K562 (cell line): Measurements from ENCODE around the gene TNFAIP6. TPM values are rescaled to one million over a fixed set of nuclear protein-coding genes. Genes with fewer than 3 reads are reported as not detected.

ENCODE experiments used
- BMI1 ChIP-seq: fragments of 150-350 bp; IDR thresholded peaks from 2 replicates; pipeline ENCODE4 v1.6.1; 2014; ENCODE audit warnings: low read length
- DEAF1 ChIP-seq: fragments of 450-650 bp; formaldehyde crosslinking; IDR thresholded peaks from 2 replicates; pipeline ENCODE4 v1.4.0; 2020; ENCODE audit warnings: mild to moderate bottlenecking, moderate library complexity
- DIDO1 ChIP-seq: fragments of 450-650 bp; IDR thresholded peaks from 2 replicates; pipeline ENCODE4 v1.6.1; 2016; ENCODE audit warnings: low read depth, missing biosample characterization, missing genetic modification characterization
- FOSL1 ChIP-seq: fragments of 200-800 bp; sonication (Bioruptor generic); conservative IDR thresholded peaks from 2 replicates; pipeline ENCODE4 v1.6.1; 2016; ENCODE audit warnings: missing genetic modification characterization, missing compliant biosample characterization
- MLX ChIP-seq, 2 experiments: fragments of 450-650 bp in 1 of 2; sonication (generic) in 1 of 2; formaldehyde crosslinking; conservative IDR thresholded peaks; 2 replicates each; pipeline versions ENCODE4 v1.4.0 to v1.8.1; 2020 to 2022; ENCODE audit warnings: mild to moderate bottlenecking in 1 of 2, missing genetic modification reagents in 1 of 2
- NCOR1 ChIP-seq: fragments of 450-650 bp; IDR thresholded peaks from 2 replicates; pipeline ENCODE4 v1.6.1; 2016; ENCODE audit warnings: mild to moderate bottlenecking, moderate library complexity
- PHTF2 ChIP-seq: fragments of 250-450 bp; sonication (Bioruptor Pico); IDR thresholded peaks from 2 replicates; pipeline ENCODE4 v1.5.0; 2021; ENCODE audit warnings: mild to moderate bottlenecking
- PRPF4 ChIP-seq: fragments of 200-400 bp; formaldehyde crosslinking; IDR thresholded peaks from one replicate; pipeline ENCODE4 v1.6.1; 2017; ENCODE audit warnings: low read length, low read depth, mild to moderate bottlenecking; ENCODE audit not compliant: insufficient read depth, poor library complexity, severe bottlenecking
- RAD51 ChIP-seq: fragments of 450-650 bp; IDR thresholded peaks from 2 replicates; pipeline ENCODE4 v1.7.1; 2016; ENCODE audit warnings: low read depth, mild to moderate bottlenecking, borderline replicate concordance
- SFPQ ChIP-seq: fragments of 200-400 bp; formaldehyde crosslinking; IDR thresholded peaks from 2 replicates; pipeline ENCODE4 v1.6.1; 2017; ENCODE audit warnings: mild to moderate bottlenecking, low read depth, low read length, moderate library complexity
- SMARCE1 ChIP-seq: fragments of 450-650 bp; IDR thresholded peaks from 2 replicates; pipeline ENCODE4 v1.7.1; 2016; ENCODE audit warnings: mild to moderate bottlenecking
- TCF15 ChIP-seq: fragments of 250-450 bp; sonication (Bioruptor Pico); IDR thresholded peaks from 2 replicates; pipeline ENCODE4 v1.8.0; 2022; ENCODE audit warnings: moderate library complexity, mild to moderate bottlenecking, inconsistent platforms
- TFE3 ChIP-seq: fragments of 450-650 bp; formaldehyde crosslinking; IDR thresholded peaks from 2 replicates; pipeline ENCODE4 v1.4.0; 2020; ENCODE audit warnings: mild to moderate bottlenecking, mixed read lengths
- THRA ChIP-seq: fragments of 450-650 bp; IDR thresholded peaks from 2 replicates; pipeline ENCODE4 v1.6.1; 2017; ENCODE audit warnings: mild to moderate bottlenecking, moderate library complexity
- THRAP3 ChIP-seq: fragments of 450-650 bp; IDR thresholded peaks from 2 replicates; pipeline ENCODE4 v1.6.1; 2016; ENCODE audit warnings: mild to moderate bottlenecking, inconsistent platforms, borderline replicate concordance
- ZC3H4 ChIP-seq: sonication (generic); formaldehyde crosslinking; IDR thresholded peaks from 2 replicates; pipeline ENCODE4 v1.9.0; 2021; ENCODE audit warnings: missing genetic modification reagents, borderline replicate concordance
- ZFP36 ChIP-seq: fragments of 150-350 bp; IDR thresholded peaks from 2 replicates; pipeline ENCODE4 v1.6.1; 2018; ENCODE audit warnings: low read length, low read depth; ENCODE audit not compliant: partially characterized antibody
- ZNF354B ChIP-seq: fragments of 250-450 bp; sonication (Bioruptor Pico); IDR thresholded peaks from 2 replicates; pipeline ENCODE4 v1.4.0; 2020
- ZNF431 ChIP-seq: sonication (generic); formaldehyde crosslinking; IDR thresholded peaks from 2 replicates; pipeline ENCODE4 v1.8.0; 2022; ENCODE audit warnings: mild to moderate bottlenecking, missing genetic modification reagents
- ZNF77 ChIP-seq: fragments of 250-450 bp; sonication (Bioruptor Pico); IDR thresholded peaks from 2 replicates; pipeline ENCODE4 v1.5.0; 2020
- polyA plus RNA-seq, 8 experiments: library from polyadenylated mRNA; depleted of rRNA in 4 of 8; stranded (reverse) in 5 of 8; unstranded in 3 of 8; fragments of >200 nt; fragmentation: Nextera tagmentation in 2 of 8; fragmentation: Illumina TruSeq in 1 of 8; extraction: Ambion mirVana in 2 of 8; extraction: Trizol in 1 of 8; gene quantifications; 2 replicates each; pipeline versions ENCODE4 v1.2.1 to v1.2.3, GENCODE V29; 2011 to 2014; ENCODE audit warnings: inconsistent platforms in 1 of 8, missing spikeins in 1 of 8
- total RNA-seq, 7 experiments: library from RNA; depleted of rRNA in 6 of 7; stranded (reverse); fragments of >200 nt in 6 of 7; fragmentation: Illumina TruSeq in 2 of 7; extraction: Trizol in 2 of 7; gene quantifications; 2 replicates each; pipeline versions ENCODE4 v1.2.1 to v1.2.3, GENCODE V29; 2011 to 2021; ENCODE audit warnings: low replicate concordance in 1 of 7

The TNFAIP6 gene
- total and polyA plus RNA-seq, 9 of the 15 experiments (the other 6 are each of a cell fraction or from before 2014, with no cell fraction given) = 0.07 to 0.28 (median 0.08) TPM; not detected in 6

GRCh38 chr2:151409601-151410484 lies 52.5 kb downstream of the TNFAIP6 start, which contains the start of gene RIF1 (continued):
- no peak for TF ChIP-seq ZC3H4
- no peak for TF ChIP-seq ZNF77 (CRISPR knock-in tag)
- no peak for TF ChIP-seq ZNF354B (CRISPR knock-in tag)
- TF ChIP-seq DIDO1 = peak; percentile 94
- no peak for TF ChIP-seq BMI1
- no peak for TF ChIP-seq SFPQ
- TF ChIP-seq SMARCE1 = peak; percentile 86
- no peak for TF ChIP-seq TCF15 (CRISPR knock-in tag)
- TF ChIP-seq PHTF2 (CRISPR knock-in tag) = no peak
- TF ChIP-seq ZNF431 (CRISPR knock-in tag) = peak; percentile 82
- TF ChIP-seq PRPF4 = peak; percentile 71
- TF ChIP-seq DEAF1 = peak; percentile 51; the same call in 1 of the 2 replicates
- TF ChIP-seq RAD51 = peak; percentile 72
- no peak for TF ChIP-seq TFE3 (CRISPR knock-in tag)
- no peak for TF ChIP-seq THRAP3
- no peak for TF ChIP-seq ZFP36
- no peak for TF ChIP-seq MLX (CRISPR knock-in tag; conservative IDR thresholded peaks at IDR 0.05)
- peak; percentile 88 for TF ChIP-seq FOSL1 (tag)
- no peak for TF ChIP-seq THRA
- TF ChIP-seq NCOR1 = peak; percentile 51; the same call in 1 of the 2 replicates
